Keratinocyte (primary cell): ENCODE measurements around the gene ACOT6. TPM values are rescaled to one million over a fixed set of nuclear protein-coding genes. Genes with fewer than 3 reads are reported as not detected.

Experiments
- DNase-seq: peaks from one replicate; pipeline ENCODE4 v3.0.0-alpha.2; 2011; ENCODE audit warnings: low read depth, missing footprints, low spot score
- FAIRE-seq: peaks from 2 replicates; lab custom pipeline; 2011; peaks lifted over from hg19 to GRCh38; lab: Jason Lieb, UNC
- H2AFZ ChIP-seq: 2 replicates; pipeline ENCODE4 v1.6.0; 2012; ENCODE audit warnings: low read length, control low read depth, inconsistent platforms; ENCODE audit not compliant: control insufficient read depth
- H3K27ac ChIP-seq: 2 replicates; pipeline ENCODE4 v1.5.1; 2011; ENCODE audit warnings: low read length; ENCODE audit not compliant: control insufficient read depth, insufficient read depth
- H3K27me3 ChIP-seq: 3 replicates; pipeline ENCODE4 v1.6.0; 2011; ENCODE audit warnings: low read length; ENCODE audit not compliant: control insufficient read depth, insufficient read depth; ENCODE audit errors: extremely low read depth
- H3K36me3 ChIP-seq, 2 experiments: 2 replicates in 1 of 2; 3 replicates in 1 of 2; pipeline ENCODE4 v1.5.1; 2011; ENCODE audit warnings: low read length in 2 of 2, mild to moderate bottlenecking in 1 of 2; ENCODE audit not compliant: control insufficient read depth in 2 of 2, insufficient read depth in 2 of 2; ENCODE audit errors: extremely low read depth in 1 of 2
- H3K4me1 ChIP-seq: 3 replicates; pipeline ENCODE4 v1.5.1; 2011; ENCODE audit warnings: low read length; ENCODE audit not compliant: control insufficient read depth, insufficient read depth; ENCODE audit errors: extremely low read depth
- H3K4me2 ChIP-seq: 3 replicates; pipeline ENCODE4 v1.6.0; 2011; ENCODE audit warnings: low read depth, low read length; ENCODE audit not compliant: control insufficient read depth, insufficient read depth; ENCODE audit errors: extremely low read depth
- H3K4me3 ChIP-seq, 3 experiments: fragments of 200-600 bp in 1 of 3; sonication (generic) in 1 of 3; 2 replicates in 2 of 3; 3 replicates in 1 of 3; pipeline ENCODE4 v1.5.1; 2011 to 2016; ENCODE audit warnings: low read length in 3 of 3, mild to moderate bottlenecking in 3 of 3, control low read depth in 2 of 3, inconsistent platforms in 1 of 3, low read depth in 1 of 3, mixed read lengths in 1 of 3, mixed run types in 1 of 3, moderate library complexity in 1 of 3; ENCODE audit not compliant: control insufficient read depth in 2 of 3, insufficient read depth in 2 of 3; ENCODE audit errors: extremely low read depth in 1 of 3
- H3K79me2 ChIP-seq: 2 replicates; pipeline ENCODE4 v1.6.0; 2012; ENCODE audit warnings: low read length; ENCODE audit not compliant: control insufficient read depth, insufficient read depth
- H3K9ac ChIP-seq: 3 replicates; pipeline ENCODE4 v1.6.0; 2011; ENCODE audit warnings: low read length; ENCODE audit not compliant: control insufficient read depth, insufficient read depth; ENCODE audit errors: extremely low read depth
- H3K9me1 ChIP-seq: 3 replicates; pipeline ENCODE4 v1.6.0; 2011; ENCODE audit warnings: low read length; ENCODE audit not compliant: control insufficient read depth, insufficient read depth; ENCODE audit errors: extremely low read depth
- H3K9me3 ChIP-seq: 2 replicates; pipeline ENCODE4 v1.5.1; 2012; ENCODE audit warnings: low read depth, low read length; ENCODE audit not compliant: control insufficient read depth
- H4K20me1 ChIP-seq: 3 replicates; pipeline ENCODE4 v1.6.0; 2011; ENCODE audit warnings: low read length; ENCODE audit not compliant: control insufficient read depth, insufficient read depth; ENCODE audit errors: extremely low read depth
- CTCF ChIP-seq, 3 experiments: IDR thresholded peaks in 1 of 3; conservative IDR thresholded peaks in 1 of 3; optimal IDR thresholded peaks in 1 of 3; 2 replicates in 2 of 3; 3 replicates in 1 of 3; pipeline versions ENCODE3 to v1.5.1; 2011; ENCODE audit warnings: low read length in 3 of 3, mild to moderate bottlenecking in 3 of 3, moderate library complexity in 2 of 3, control low read depth in 1 of 3, inconsistent platforms in 1 of 3; ENCODE audit not compliant: insufficient read depth in 2 of 3; ENCODE audit errors: extremely low read depth in 1 of 3
- EZH2 ChIP-seq: IDR thresholded peaks from one replicate; pipeline ENCODE4 v1.6.1; 2012; ENCODE audit warnings: inconsistent platforms, mild to moderate bottlenecking, low read length, moderate library complexity
- dilution Hi-C: fragments of 300-500 bp; cut with MboI; formaldehyde crosslinking; loops from one replicate; pipeline ENCODE4 v1.7.0; 2020; ENCODE audit warnings: low sequenced_read_pairs; ENCODE audit not compliant: extremely low pct_ligation_motif_present
- polyA plus RNA-seq, 5 experiments: library from polyadenylated mRNA; depleted of rRNA in 3 of 5; stranded (reverse) in 3 of 5; stranded (forward) in 1 of 5; unstranded in 1 of 5; fragments of >200 nt; gene quantifications; 1 replicate in 1 of 5; 2 replicates in 3 of 5; 3 replicates in 1 of 5; pipeline versions ENCODE4 v1.2.1 to v1.2.3, GENCODE V29; 2011 to 2012; ENCODE audit warnings: missing spikeins in 2 of 5, low read depth in 1 of 5, low replicate concordance in 1 of 5

ACOT6 gene
- polyA plus RNA-seq, 1 donor (not counting 4 experiments of a cell fraction or from before 2014, with no cell fraction given), result not detected

- H3K27ac ChIP-seq, result peak within 1 kb of the TSS; percentile 72
- H3K4me1 ChIP-seq, result peaks cover 6% of the 10 kb centered on the region
- H3K9me1 ChIP-seq, result no peaks in the 10 kb centered on the region
- peak within 1 kb of the TSS; percentile 91 for H3K4me2 ChIP-seq
- peak within 1 kb of the TSS; percentile 61 to 95 (median 74) for H3K4me3 ChIP-seq
- FAIRE-seq, result peak; percentile 49
- H2AFZ ChIP-seq, result peak within 1 kb of the TSS; percentile 96
- H3K9me3 ChIP-seq, result no peaks in the 10 kb centered on the region
- dilution Hi-C loops, result no loop called here
- H4K20me1 ChIP-seq, result no peaks in the 10 kb centered on the region
- no peaks in the 10 kb centered on the region for H3K27me3 ChIP-seq
- peak within 1 kb of the TSS; percentile 80 for H3K9ac ChIP-seq
- TF ChIP-seq EZH2, result no peak
- no peak for TF ChIP-seq CTCF (optimal IDR thresholded peaks at IDR 0.05 in 1 of 3, IDR thresholded peaks at IDR 0.05 in 1 of 3, conservative IDR thresholded peaks at IDR 0.05 in 1 of 3; ENCODE audit: extremely low read depth in 1 of 3, insufficient read depth in 2 of 3, low read length in 3 of 3)
- no peak for DNase-seq
- H3K79me2 ChIP-seq, result peaks cover 1% of the 10 kb centered on the region
- H3K36me3 ChIP-seq, result no peaks in the 10 kb centered on the region
These were observed 32.4 kb downstream of the ACOT6 start, which contains the start of gene DNAL1 for GRCh38 chr14:73644531-73645247. Gene DNAL1 (plus strand): TSS chr14:73644986. CDS start chr14:73645040, 54 bp downstream.

- Histone ChIP-seq H3K27ac (peak overlapping the region; percentile 72), H2AFZ (peak overlapping the region; percentile 96), H3K4me3 (peak overlapping the region; percentile 61 to 95 (median 74)), H3K4me1 (peaks cover 6% of the 10 kb centered on the region), H3K36me3 (no peaks in the 10 kb centered on the region), H3K4me2 (peak overlapping the region; percentile 91), H4K20me1 (no peaks in the 10 kb centered on the region), H3K9me1 (no peaks in the 10 kb centered on the region), H3K9ac (peak overlapping the region; percentile 80), H3K27me3 (no peaks in the 10 kb centered on the region), H3K79me2 (peaks cover 1% of the 10 kb centered on the region), H3K9me3 (no peaks in the 10 kb centered on the region)
- dilution Hi-C loops, result no loop called here
- TF ChIP-seq CTCF (optimal IDR thresholded peaks at IDR 0.05 in 1 of 3, IDR thresholded peaks at IDR 0.05 in 1 of 3, conservative IDR thresholded peaks at IDR 0.05 in 1 of 3; ENCODE audit: extremely low read depth in 1 of 3, insufficient read depth in 2 of 3, low read length in 3 of 3), result no peak
- no peak for TF ChIP-seq EZH2
- peak; percentile 39 for FAIRE-seq
- DNase-seq, result no peak
These were observed 32.9 kb downstream of the ACOT6 start for GRCh38 chr14:73645248-73645610.
